HL-60 (cell line): Measurements from ENCODE around the gene COL23A1.

Experiments
- DNase-seq, 2 experiments: peaks; one replicate each; pipeline ENCODE4 v3.0.0-alpha.2; 2010 to 2020; ENCODE audit warnings: low read depth in 1 of 2, low spot score in 1 of 2
- H3K27ac ChIP-seq: fragments of 250-450 bp; sonication (Bioruptor Pico); replicated peaks from 2 replicates; pipeline ENCODE4 v1.5.1; 2020; ENCODE audit warnings: mild to moderate bottlenecking, moderate library complexity
- H3K27me3 ChIP-seq: fragments of 250-450 bp; sonication (Bioruptor Pico); 2 replicates; pipeline ENCODE4 v1.5.1; 2021; ENCODE audit warnings: mild to moderate bottlenecking, moderate library complexity; ENCODE audit not compliant: insufficient read depth, poor library complexity, severe bottlenecking
- H3K4me3 ChIP-seq: replicated peaks from 2 replicates; pipeline ENCODE4 v1.5.1; 2011; ENCODE audit warnings: mild to moderate bottlenecking, control low read depth, low read length; ENCODE audit not compliant: insufficient read depth
- GABPA ChIP-seq: IDR thresholded peaks from 2 replicates; pipeline ENCODE4 v1.6.1; 2012; ENCODE audit warnings: low read depth
- POLR2AphosphoS5 ChIP-seq: IDR thresholded peaks from 2 replicates; pipeline ENCODE4 v1.6.1; 2012; ENCODE audit warnings: low read depth
- REST ChIP-seq: IDR thresholded peaks from 2 replicates; pipeline ENCODE4 v1.6.1; 2012; ENCODE audit warnings: low read depth; ENCODE audit not compliant: insufficient replicate concordance
- SPI1 ChIP-seq: IDR thresholded peaks from 2 replicates; pipeline ENCODE4 v1.6.1; 2012; ENCODE audit warnings: low read depth, mild to moderate bottlenecking, borderline replicate concordance
- TF ChIP-seq, protein P1 (sequence below): IDR thresholded peaks from one replicate; pipeline ENCODE4 v1.5.1; 2011; ENCODE audit warnings: low read length, control low read depth, inconsistent platforms; ENCODE audit not compliant: insufficient read depth

Gene COL23A1

GRCh38 chr5:178384816-178385495 is 205.2 kb downstream of the COL23A1 start:
- no peaks in the 10 kb centered on the region for H3K27me3 ChIP-seq
- H3K4me3 ChIP-seq = no peak overlapping the region
- TF ChIP-seq SPI1 = no peak
- no peak for TF ChIP-seq GABPA
- no peak for TF ChIP-seq POLR2AphosphoS5
- TF ChIP-seq, protein P1, sequence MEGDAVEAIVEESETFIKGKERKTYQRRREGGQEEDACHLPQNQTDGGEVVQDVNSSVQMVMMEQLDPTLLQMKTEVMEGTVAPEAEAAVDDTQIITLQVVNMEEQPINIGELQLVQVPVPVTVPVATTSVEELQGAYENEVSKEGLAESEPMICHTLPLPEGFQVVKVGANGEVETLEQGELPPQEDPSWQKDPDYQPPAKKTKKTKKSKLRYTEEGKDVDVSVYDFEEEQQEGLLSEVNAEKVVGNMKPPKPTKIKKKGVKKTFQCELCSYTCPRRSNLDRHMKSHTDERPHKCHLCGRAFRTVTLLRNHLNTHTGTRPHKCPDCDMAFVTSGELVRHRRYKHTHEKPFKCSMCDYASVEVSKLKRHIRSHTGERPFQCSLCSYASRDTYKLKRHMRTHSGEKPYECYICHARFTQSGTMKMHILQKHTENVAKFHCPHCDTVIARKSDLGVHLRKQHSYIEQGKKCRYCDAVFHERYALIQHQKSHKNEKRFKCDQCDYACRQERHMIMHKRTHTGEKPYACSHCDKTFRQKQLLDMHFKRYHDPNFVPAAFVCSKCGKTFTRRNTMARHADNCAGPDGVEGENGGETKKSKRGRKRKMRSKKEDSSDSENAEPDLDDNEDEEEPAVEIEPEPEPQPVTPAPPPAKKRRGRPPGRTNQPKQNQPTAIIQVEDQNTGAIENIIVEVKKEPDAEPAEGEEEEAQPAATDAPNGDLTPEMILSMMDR = no peak
- TF ChIP-seq REST = no peak
- H3K27ac ChIP-seq = peak overlapping the region; percentile 97
- no peak for DNase-seq

GRCh38 chr5:178383919-178384815 is 206.0 kb downstream of the COL23A1 start:
- H3K27ac ChIP-seq = peak overlapping the region; percentile 97
- TF ChIP-seq POLR2AphosphoS5 (no peak), REST (no peak), SPI1 (no peak), GABPA (no peak)
- TF ChIP-seq, protein P1 = no peak
- H3K4me3 ChIP-seq = no peak overlapping the region
- DNase-seq = no peak
- H3K27me3 ChIP-seq = no peaks in the 10 kb centered on the region

DNA sequence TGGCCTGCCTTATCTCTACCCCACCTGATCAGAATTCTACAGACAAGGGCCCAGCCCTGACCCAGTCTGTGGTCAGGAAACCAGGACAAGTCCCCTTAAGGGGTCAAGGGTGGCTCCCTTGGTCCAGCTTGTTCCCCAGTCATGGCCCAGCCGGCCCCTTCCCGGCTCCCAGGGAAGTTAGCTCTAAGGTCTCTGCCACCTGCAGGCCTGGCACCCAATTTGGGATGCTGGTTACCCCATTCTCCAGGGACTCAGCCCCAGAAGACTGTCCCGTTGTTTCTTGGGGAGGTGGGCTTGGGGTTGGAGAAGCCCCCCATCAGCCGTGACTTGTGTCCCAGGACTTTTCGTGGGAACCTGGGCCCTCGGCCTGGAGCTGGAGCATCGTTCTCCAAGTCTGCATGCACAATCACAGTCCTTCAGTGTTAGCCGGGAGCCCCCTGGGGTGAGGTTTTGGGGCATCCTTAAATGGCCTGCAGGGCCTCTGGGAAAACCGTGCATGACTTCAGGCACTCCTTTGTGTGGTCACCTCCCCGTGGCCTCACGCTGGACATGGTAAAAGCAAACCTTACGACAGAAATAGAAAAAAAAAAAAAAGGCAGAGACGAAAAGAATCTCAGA is 206.8 kb downstream of the COL23A1 start:
- Histone ChIP-seq H3K27ac (0 out of 2 replicates have a peak overlapping the region, but pooled peaks have one; percentile 19), H3K4me3 (no peak overlapping the region), H3K27me3 (no peaks in the 10 kb centered on the region)
- no peak for DNase-seq
- TF ChIP-seq GABPA = no peak
- no peak for TF ChIP-seq REST
- no peak for TF ChIP-seq POLR2AphosphoS5
- no peak for TF ChIP-seq SPI1
- TF ChIP-seq, protein P1 = no peak
